Suprapubic skin (tissue), 3 donors: ENCODE results near the gene GIGYF1.
A peak's percentile ranks its signal among the peaks of the same experiment; 100 is the strongest.

Experiments
- CTCF ChIP-seq, 2 donors: fragments of 200-600 bp in 1 of 2; fragments of 450-650 bp in 1 of 2; sonication (generic) in 1 of 2; IDR thresholded peaks; one replicate each; pipeline ENCODE4 v1.5.1; 2016 to 2019; ENCODE audit warnings: antibody characterized with exemption in 2 of 2, mild to moderate bottlenecking in 1 of 2, moderate library complexity in 1 of 2
- EP300 ChIP-seq: sonication (generic); formaldehyde crosslinking; IDR thresholded peaks from one replicate; pipeline ENCODE4 v1.6.1; 2017; ENCODE audit warnings: antibody characterized with exemption
- POLR2A ChIP-seq, 2 donors: fragments of 450-650 bp; IDR thresholded peaks; one replicate each; pipeline ENCODE4 v1.6.1; 2017; ENCODE audit warnings: antibody characterized with exemption in 2 of 2, mild to moderate bottlenecking in 2 of 2, moderate library complexity in 2 of 2

GRCh38 chr7:100673302-100673941 lies 20.6 kb downstream of the GIGYF1 start, which contains the start of gene GNB2:
- TF ChIP-seq CTCF (IDR thresholded peaks at IDR 0.05) (no peak), POLR2A (IDR thresholded peaks at IDR 0.05) (peak in 1 of 2 donors; percentile 78), EP300 (no peak)
